K562 (cell line): ENCODE results near the gene CASP6. TPM values are rescaled to one million over a fixed set of nuclear protein-coding genes. Genes with fewer than 3 reads are reported as not detected.

Source experiments
- DDX20 ChIP-seq: fragments of 450-650 bp; IDR thresholded peaks from 2 replicates; pipeline ENCODE4 v1.6.1; 2016; ENCODE audit warnings: missing genetic modification characterization, low read depth, mild to moderate bottlenecking, missing compliant biosample characterization, moderate library complexity
- E2F1 ChIP-seq: sonication (generic); formaldehyde crosslinking; IDR thresholded peaks from 2 replicates; pipeline ENCODE4 v1.8.1; 2023; ENCODE audit warnings: mild to moderate bottlenecking, missing genetic modification reagents, moderate library complexity
- HINFP ChIP-seq: fragments of 450-650 bp; conservative IDR thresholded peaks from 2 replicates; pipeline ENCODE4 v1.6.1; 2016; ENCODE audit warnings: missing genetic modification characterization, low read depth, mild to moderate bottlenecking, control low read depth, missing compliant biosample characterization
- MYBL2 ChIP-seq, 2 experiments: fragments of 450-650 bp in 1 of 2; sonication (generic) in 1 of 2; formaldehyde crosslinking in 1 of 2; IDR thresholded peaks; 2 replicates each; pipeline versions ENCODE4 v1.6.1 to v1.8.1; 2017 to 2022; ENCODE audit warnings: borderline replicate concordance in 1 of 2, inconsistent platforms in 1 of 2, low read depth in 1 of 2, mild to moderate bottlenecking in 1 of 2, missing genetic modification reagents in 1 of 2, moderate library complexity in 1 of 2
- SIRT6 ChIP-seq: IDR thresholded peaks from one replicate; pipeline ENCODE4 v1.6.1; 2012; ENCODE audit warnings: low read depth, mild to moderate bottlenecking, control low read depth, inconsistent platforms, low read length, moderate library complexity
- ZBTB49 ChIP-seq: sonication (generic); formaldehyde crosslinking; IDR thresholded peaks from 2 replicates; pipeline ENCODE4 v1.8.0; 2022; ENCODE audit warnings: missing genetic modification reagents, mild to moderate bottlenecking, borderline replicate concordance
- ZNF224 ChIP-seq: sonication (generic); formaldehyde crosslinking; IDR thresholded peaks from 2 replicates; pipeline ENCODE4 v1.8.0; 2022; ENCODE audit warnings: mild to moderate bottlenecking, missing genetic modification reagents
- ZNF239 ChIP-seq: fragments of 250-450 bp; sonication (Bioruptor Pico); IDR thresholded peaks from 2 replicates; pipeline ENCODE4 v1.4.0; 2020; ENCODE audit warnings: mild to moderate bottlenecking
- ZNF316 ChIP-seq: fragments of 450-650 bp; IDR thresholded peaks from 2 replicates; pipeline ENCODE4 v1.6.1; 2016
- polyA plus RNA-seq, 8 experiments: library from polyadenylated mRNA; depleted of rRNA in 4 of 8; stranded (reverse) in 5 of 8; unstranded in 3 of 8; fragments of >200 nt; fragmentation: Nextera tagmentation in 2 of 8; fragmentation: Illumina TruSeq in 1 of 8; extraction: Ambion mirVana in 2 of 8; extraction: Trizol in 1 of 8; gene quantifications; 2 replicates each; pipeline versions ENCODE4 v1.2.1 to v1.2.3, GENCODE V29; 2011 to 2014; ENCODE audit warnings: inconsistent platforms in 1 of 8, missing spikeins in 1 of 8
- total RNA-seq, 7 experiments: library from RNA; depleted of rRNA in 6 of 7; stranded (reverse); fragments of >200 nt in 6 of 7; fragmentation: Illumina TruSeq in 2 of 7; extraction: Trizol in 2 of 7; gene quantifications; 2 replicates each; pipeline versions ENCODE4 v1.2.1 to v1.2.3, GENCODE V29; 2011 to 2021; ENCODE audit warnings: low replicate concordance in 1 of 7
- TF ChIP-seq, protein P1 (sequence below): fragments of 250-450 bp; sonication (Bioruptor Pico); IDR thresholded peaks from 2 replicates; pipeline ENCODE4 v1.8.0; 2021; ENCODE audit warnings: moderate library complexity, mild to moderate bottlenecking, inconsistent platforms
- TF ChIP-seq, protein P2 (sequence below): sonication (generic); formaldehyde crosslinking; IDR thresholded peaks from 2 replicates; pipeline ENCODE4 v1.8.0; 2022; ENCODE audit warnings: mild to moderate bottlenecking, missing genetic modification reagents
- TF ChIP-seq, protein P3 (sequence below): fragments of 450-650 bp; conservative IDR thresholded peaks from 2 replicates; pipeline ENCODE4 v1.6.1; 2016; ENCODE audit warnings: missing genetic modification characterization, low read depth, mild to moderate bottlenecking, missing compliant biosample characterization, moderate library complexity

The CASP6 gene
- total and polyA plus RNA-seq, 9 of the 15 experiments (the other 6 are each of a cell fraction or from before 2014, with no cell fraction given), result 20.8 to 72.7 (median 39.1) TPM

- TF ChIP-seq DDX20 (peak; percentile 68), MYBL2 (IDR thresholded peaks at IDR 0.05; ENCODE audit: low read depth) (no peak), MYBL2 (CRISPR knock-in tag; IDR thresholded peaks at IDR 0.05; ENCODE audit: borderline replicate concordance) (no peak), ZBTB49 (no peak), SIRT6 (no peak), E2F1 (CRISPR knock-in tag) (no peak), ZNF316 (no peak), HINFP (tag) (0 out of 2 replicates have a peak, but pooled peaks have one; percentile 43), ZNF239 (CRISPR knock-in tag) (peak; percentile 28; the same call in 1 of the 2 replicates), ZNF224 (CRISPR knock-in tag) (no peak)
- TF ChIP-seq, protein P1, sequence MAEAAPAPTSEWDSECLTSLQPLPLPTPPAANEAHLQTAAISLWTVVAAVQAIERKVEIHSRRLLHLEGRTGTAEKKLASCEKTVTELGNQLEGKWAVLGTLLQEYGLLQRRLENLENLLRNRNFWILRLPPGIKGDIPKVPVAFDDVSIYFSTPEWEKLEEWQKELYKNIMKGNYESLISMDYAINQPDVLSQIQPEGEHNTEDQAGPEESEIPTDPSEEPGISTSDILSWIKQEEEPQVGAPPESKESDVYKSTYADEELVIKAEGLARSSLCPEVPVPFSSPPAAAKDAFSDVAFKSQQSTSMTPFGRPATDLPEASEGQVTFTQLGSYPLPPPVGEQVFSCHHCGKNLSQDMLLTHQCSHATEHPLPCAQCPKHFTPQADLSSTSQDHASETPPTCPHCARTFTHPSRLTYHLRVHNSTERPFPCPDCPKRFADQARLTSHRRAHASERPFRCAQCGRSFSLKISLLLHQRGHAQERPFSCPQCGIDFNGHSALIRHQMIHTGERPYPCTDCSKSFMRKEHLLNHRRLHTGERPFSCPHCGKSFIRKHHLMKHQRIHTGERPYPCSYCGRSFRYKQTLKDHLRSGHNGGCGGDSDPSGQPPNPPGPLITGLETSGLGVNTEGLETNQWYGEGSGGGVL (CRISPR knock-in tag), result 0 out of 2 replicates have a peak, but pooled peaks have one; percentile 35
- TF ChIP-seq, protein P2, sequence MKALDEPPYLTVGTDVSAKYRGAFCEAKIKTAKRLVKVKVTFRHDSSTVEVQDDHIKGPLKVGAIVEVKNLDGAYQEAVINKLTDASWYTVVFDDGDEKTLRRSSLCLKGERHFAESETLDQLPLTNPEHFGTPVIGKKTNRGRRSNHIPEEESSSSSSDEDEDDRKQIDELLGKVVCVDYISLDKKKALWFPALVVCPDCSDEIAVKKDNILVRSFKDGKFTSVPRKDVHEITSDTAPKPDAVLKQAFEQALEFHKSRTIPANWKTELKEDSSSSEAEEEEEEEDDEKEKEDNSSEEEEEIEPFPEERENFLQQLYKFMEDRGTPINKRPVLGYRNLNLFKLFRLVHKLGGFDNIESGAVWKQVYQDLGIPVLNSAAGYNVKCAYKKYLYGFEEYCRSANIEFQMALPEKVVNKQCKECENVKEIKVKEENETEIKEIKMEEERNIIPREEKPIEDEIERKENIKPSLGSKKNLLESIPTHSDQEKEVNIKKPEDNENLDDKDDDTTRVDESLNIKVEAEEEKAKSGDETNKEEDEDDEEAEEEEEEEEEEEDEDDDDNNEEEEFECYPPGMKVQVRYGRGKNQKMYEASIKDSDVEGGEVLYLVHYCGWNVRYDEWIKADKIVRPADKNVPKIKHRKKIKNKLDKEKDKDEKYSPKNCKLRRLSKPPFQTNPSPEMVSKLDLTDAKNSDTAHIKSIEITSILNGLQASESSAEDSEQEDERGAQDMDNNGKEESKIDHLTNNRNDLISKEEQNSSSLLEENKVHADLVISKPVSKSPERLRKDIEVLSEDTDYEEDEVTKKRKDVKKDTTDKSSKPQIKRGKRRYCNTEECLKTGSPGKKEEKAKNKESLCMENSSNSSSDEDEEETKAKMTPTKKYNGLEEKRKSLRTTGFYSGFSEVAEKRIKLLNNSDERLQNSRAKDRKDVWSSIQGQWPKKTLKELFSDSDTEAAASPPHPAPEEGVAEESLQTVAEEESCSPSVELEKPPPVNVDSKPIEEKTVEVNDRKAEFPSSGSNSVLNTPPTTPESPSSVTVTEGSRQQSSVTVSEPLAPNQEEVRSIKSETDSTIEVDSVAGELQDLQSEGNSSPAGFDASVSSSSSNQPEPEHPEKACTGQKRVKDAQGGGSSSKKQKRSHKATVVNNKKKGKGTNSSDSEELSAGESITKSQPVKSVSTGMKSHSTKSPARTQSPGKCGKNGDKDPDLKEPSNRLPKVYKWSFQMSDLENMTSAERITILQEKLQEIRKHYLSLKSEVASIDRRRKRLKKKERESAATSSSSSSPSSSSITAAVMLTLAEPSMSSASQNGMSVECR (CRISPR knock-in tag), result no peak
- TF ChIP-seq, protein P3, sequence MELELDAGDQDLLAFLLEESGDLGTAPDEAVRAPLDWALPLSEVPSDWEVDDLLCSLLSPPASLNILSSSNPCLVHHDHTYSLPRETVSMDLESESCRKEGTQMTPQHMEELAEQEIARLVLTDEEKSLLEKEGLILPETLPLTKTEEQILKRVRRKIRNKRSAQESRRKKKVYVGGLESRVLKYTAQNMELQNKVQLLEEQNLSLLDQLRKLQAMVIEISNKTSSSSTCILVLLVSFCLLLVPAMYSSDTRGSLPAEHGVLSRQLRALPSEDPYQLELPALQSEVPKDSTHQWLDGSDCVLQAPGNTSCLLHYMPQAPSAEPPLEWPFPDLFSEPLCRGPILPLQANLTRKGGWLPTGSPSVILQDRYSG, result peak; percentile 84
These were observed 47.5 kb upstream of the CASP6 start (continued) for GRCh38 chr4:109750652-109751244.
